HepG2 (cell line): Measurements from ENCODE around the gene NAXD. TPM values are rescaled to one million over a fixed set of nuclear protein-coding genes. Genes with fewer than 3 reads are reported as not detected.

ENCODE experiments used
- DZIP1 ChIP-seq: sonication (generic); formaldehyde crosslinking; IDR thresholded peaks from 2 replicates; pipeline ENCODE4 v1.5.0; 2020; ENCODE audit warnings: mild to moderate bottlenecking, missing genetic modification reagents
- ETS1 ChIP-seq: sonication (generic); formaldehyde crosslinking; IDR thresholded peaks from 2 replicates; pipeline ENCODE4 v1.4.0; 2020; ENCODE audit warnings: missing genetic modification reagents
- NFYC ChIP-seq: IDR thresholded peaks from 2 replicates; pipeline ENCODE4 v1.6.1; 2016; ENCODE audit warnings: missing genetic modification reagents, missing compliant biosample characterization
- TBP ChIP-seq: sonication (generic); formaldehyde crosslinking; IDR thresholded peaks from 2 replicates; pipeline ENCODE4 v1.5.0; 2020; ENCODE audit warnings: missing genetic modification reagents
- THAP11 ChIP-seq: IDR thresholded peaks from 2 replicates; pipeline ENCODE4 v1.6.1; 2016; ENCODE audit warnings: missing biosample characterization, missing genetic modification reagents
- TP53 ChIP-seq: sonication (generic); formaldehyde crosslinking; conservative IDR thresholded peaks from 2 replicates; pipeline ENCODE4 v1.4.0; 2020; ENCODE audit warnings: missing genetic modification reagents
- ZBTB40 ChIP-seq, 2 experiments: fragments of 450-650 bp in 1 of 2; sonication (generic) in 1 of 2; formaldehyde crosslinking in 1 of 2; IDR thresholded peaks; 2 replicates each; pipeline versions ENCODE4 v1.6.1 to v1.8.0; 2016 to 2022; ENCODE audit warnings: antibody characterized with exemption in 1 of 2, mild to moderate bottlenecking in 1 of 2, missing genetic modification reagents in 1 of 2
- ZNF329 ChIP-seq: sonication (generic); formaldehyde crosslinking; IDR thresholded peaks from 2 replicates; pipeline ENCODE4 v1.9.0; 2021; ENCODE audit warnings: low read depth, mild to moderate bottlenecking, missing genetic modification reagents
- ZNF460 ChIP-seq: sonication (generic); formaldehyde crosslinking; IDR thresholded peaks from 2 replicates; pipeline ENCODE4 v1.5.1; 2020; ENCODE audit warnings: missing genetic modification reagents, mild to moderate bottlenecking, borderline replicate concordance
- polyA plus RNA-seq, 8 experiments: library from polyadenylated mRNA; depleted of rRNA in 3 of 8; stranded (reverse) in 7 of 8; unstranded in 1 of 8; fragments of >200 nt; fragmentation: Illumina TruSeq in 4 of 8; extraction: Trizol in 4 of 8; gene quantifications; 2 replicates each; pipeline versions ENCODE4 v1.2.1 to v1.2.3, GENCODE V29; 2011 to 2016; ENCODE audit warnings: low read depth in 4 of 8, missing spikeins in 1 of 8, mixed read lengths in 1 of 8; ENCODE audit not compliant: insufficient read depth in 1 of 8
- total RNA-seq, 5 experiments: library from RNA; depleted of rRNA; stranded (reverse); fragments of >200 nt; fragmentation: Illumina TruSeq; extraction: Trizol; gene quantifications; 2 replicates each; pipeline ENCODE4 v1.2.3, GENCODE V29; 2016; ENCODE audit warnings: low read depth in 1 of 5

The NAXD gene
- total and polyA plus RNA-seq, 2 of the 13 experiments (the other 11 are each of a cell fraction or from before 2014, with no cell fraction given): 19.0 to 23.2 TPM

- TF ChIP-seq ZBTB40 (IDR thresholded peaks at IDR 0.05) (no peak), ZBTB40 (CRISPR knock-in tag; IDR thresholded peaks at IDR 0.05) (no peak), THAP11 (CRISPR knock-in tag) (no peak), ZNF329 (no peak), ETS1 (CRISPR knock-in tag) (no peak), NFYC (no peak), TP53 (CRISPR knock-in tag) (no peak), DZIP1 (CRISPR knock-in tag) (no peak), TBP (CRISPR knock-in tag) (no peak), ZNF460 (CRISPR knock-in tag) (no peak)
Observed at GRCh38 chr13:110576070-110576394, 39.3 kb upstream of the NAXD start (continued).
